NCI-H69 (cell line): ENCODE data around the gene ZSWIM4.

Experiments used
- DNase-seq: peaks from one replicate; lab custom pipeline; 2025; lab: John Stamatoyannopoulos, UW

The ZSWIM4 gene

DNA sequence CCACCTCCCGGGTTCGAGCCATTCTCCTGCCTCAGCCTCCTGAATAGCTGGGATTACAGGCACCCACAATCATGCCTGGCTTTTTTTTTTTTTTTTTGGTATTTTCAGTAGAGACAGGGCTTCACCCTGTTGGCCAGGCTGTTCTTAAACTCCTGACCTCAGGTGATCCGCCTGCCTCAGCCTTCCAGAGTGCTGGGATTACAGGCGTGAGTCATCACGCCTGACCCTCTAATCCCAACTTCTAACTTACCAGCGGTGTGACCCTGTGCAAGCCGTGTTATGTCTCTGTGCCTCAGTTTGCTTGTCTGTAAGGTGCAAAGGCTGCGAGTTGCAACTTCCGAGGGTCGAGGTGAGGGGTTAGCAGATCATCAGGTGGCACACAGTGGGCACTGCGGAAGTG lies 17.3 kb downstream of the ZSWIM4 start:
- no peak for DNase-seq

DNA sequence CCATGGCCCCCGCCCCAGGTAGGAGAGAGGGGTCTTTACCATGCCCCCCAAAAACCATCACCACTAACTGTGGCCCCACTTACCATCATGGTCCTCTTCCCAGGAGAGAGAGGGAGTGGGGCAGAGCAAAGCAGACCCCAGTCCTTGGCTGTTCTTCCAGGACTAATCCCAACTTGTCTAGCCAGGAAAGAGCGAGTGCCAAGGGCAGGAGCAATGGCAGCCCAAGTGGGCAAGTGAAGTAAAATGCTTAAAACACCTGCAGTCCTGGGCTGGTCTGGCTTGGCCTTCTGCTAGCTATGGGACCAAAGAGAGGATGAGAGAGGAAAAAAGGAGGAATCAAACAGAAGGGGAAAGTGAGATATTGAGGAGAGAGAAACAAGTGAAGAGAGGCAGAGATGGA lies 17.9 kb downstream of the ZSWIM4 start:
- DNase-seq, result no peak

DNA sequence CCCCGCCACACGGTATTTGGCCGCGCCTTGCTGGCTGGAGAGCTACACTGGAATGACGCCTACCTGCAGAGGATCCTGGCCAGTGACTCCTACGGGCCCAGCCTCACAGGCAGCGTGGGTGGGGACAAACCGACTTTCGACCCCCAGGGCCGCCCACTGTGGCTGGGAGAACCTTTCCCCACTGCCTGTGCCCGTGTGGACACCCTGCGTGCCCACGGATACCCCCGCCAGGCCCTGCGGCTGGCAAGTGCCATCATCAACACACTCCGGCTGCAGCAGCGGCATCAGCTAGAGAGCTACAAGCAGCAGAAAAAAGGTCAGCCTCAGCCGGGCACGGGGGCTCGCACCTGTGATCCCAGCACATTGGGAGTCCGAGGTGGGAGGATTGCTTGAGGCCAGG lies 19.3 kb downstream of the ZSWIM4 start:
- DNase-seq, result no peak

- peak; percentile 95 for DNase-seq
These were observed 21.9 kb downstream of the ZSWIM4 start for GRCh38 chr19:13817018-13817614.

DNA sequence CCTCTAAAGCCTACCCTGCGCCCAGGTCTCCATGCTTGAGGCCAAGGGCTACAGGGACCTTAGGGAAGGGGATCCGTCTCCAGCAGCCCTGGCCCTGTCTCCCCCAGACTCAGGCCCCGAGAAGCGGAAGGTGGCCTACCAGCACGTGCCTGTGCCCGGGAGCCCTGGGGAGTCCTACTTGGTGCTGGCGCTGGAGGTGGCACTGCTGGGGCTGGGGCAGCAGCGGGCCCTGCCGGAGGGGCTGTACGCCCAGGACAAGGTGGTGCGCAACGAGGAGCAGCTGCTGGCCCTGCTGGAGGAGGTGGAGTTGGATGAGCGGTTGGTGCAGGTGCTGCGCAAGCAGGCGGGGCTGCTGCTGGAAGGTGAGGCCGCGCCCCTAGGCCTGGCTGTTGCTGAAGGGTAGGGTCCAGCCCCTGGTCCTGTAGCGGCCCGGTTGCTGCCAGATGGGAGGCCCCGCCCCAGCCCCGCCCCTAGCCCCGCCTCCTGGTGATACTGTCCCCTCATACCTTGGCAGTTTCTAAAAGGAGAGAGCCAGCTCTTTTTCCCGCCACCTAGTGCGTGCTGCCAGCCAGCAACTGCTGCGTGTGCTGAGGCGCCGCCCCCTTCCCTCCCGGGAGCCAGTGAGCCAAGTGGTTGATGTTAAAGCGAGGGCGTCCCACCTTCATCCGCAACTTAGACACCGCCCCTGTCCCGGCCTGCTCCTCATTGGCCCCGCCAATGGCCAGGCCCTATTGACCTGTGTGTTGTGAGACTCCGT lies 22.6 kb downstream of the ZSWIM4 start:
- DNase-seq, result peak; percentile 99

GRCh38 chr19:13819238-13819637 lies 24.0 kb downstream of the ZSWIM4 start:
- no peak for DNase-seq

GRCh38 chr19:13821292-13821691 lies 26.0 kb downstream of the ZSWIM4 start:
- no peak for DNase-seq

- no peak for DNase-seq
These were observed 28.0 kb downstream of the ZSWIM4 start for GRCh38 chr19:13823256-13823655.

DNA sequence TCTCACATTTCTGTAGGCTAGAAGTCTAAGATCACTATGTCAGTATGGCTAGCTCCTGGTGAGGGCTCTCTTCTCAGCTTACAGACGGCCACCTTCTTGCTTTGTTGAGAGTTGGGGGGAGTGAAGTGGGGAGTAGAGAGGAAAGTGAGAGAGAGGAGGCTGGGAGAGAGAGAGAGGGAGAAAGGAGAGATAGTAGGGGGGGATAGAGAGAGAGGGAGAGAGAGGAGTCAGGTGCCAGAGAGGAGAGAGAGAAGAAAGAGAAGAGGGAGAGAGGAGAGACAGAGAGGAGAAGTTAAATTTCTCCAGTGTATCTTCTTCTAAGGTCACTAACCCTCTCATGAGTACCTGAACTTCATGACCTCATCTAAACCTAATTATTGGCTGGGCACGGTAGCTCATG lies 28.7 kb downstream of the ZSWIM4 start:
- no peak for DNase-seq

DNA sequence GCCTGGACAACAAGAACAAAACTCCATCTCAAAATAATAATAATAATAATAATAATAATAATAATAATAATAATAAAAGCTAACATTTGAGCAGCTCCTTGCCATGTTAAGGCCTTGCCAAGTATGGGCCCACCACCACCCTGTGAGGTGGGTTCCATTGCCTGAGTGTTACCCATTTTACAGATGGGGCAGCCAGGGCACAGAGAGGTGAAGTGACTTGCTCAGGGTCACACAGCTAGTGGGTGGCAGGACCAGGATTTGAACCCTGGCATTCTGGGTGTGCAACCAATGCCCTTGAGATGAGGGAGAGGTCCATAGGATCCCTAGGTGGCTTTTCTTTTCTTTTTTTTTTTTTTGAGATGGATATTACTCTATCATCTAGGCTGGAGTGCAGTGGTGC lies 29.5 kb downstream of the ZSWIM4 start:
- DNase-seq, result no peak

- peak; percentile 46 for DNase-seq
These were observed 30.5 kb downstream of the ZSWIM4 start for GRCh38 chr19:13825489-13826441.

- no peak for DNase-seq
These were observed 31.5 kb downstream of the ZSWIM4 start for GRCh38 chr19:13826652-13827235.

DNA sequence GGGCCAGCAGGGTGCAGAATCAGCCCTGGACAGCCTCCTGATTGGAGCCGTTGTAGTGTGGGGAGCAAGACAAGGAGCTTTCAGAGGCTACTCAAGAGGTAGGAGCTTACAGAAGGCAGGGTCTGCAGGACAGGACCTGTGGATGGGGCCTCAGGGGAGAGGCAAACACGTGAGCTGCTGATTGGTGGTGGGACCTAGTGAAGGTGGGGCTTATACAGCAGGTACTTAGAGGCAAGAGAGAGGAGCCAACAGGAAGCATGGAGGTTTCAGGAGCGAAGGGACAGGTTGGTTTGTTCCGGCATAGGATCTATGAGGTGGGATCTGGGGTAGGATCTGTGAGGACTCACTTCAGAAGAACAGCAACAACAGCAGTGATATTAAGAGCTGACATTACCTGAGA lies 32.4 kb downstream of the ZSWIM4 start:
- DNase-seq, result peak; percentile 37

DNA sequence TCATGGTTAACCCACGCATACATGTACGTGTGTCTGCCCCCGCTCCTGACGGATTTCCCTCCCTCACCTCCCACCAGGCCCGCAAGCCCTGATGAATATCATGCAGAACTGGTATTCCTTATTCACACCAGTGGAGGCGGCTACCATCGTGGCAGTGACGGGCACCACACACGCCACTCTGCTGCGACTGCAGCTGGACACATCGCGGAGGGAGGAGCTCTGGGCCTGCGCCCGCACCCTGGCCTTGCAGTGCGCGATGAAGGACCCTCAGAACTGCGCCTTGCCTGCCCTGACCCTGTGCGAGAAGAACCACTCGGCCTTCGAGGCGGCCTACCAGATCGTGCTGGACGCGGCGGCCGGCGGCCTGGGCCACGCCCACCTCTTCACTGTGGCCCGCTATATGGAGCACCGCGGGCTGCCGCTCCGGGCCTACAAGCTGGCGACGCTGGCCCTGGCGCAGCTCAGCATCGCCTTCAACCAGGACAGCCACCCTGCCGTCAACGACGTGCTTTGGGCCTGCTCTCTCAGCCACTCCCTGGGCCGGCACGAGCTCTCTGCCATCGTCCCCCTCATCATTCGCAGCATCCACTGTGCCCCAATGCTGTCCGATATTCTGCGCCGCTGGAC lies 35.0 kb downstream of the ZSWIM4 start:
- DNase-seq, result no peak

GRCh38 chr19:13830741-13831536 lies 35.7 kb downstream of the ZSWIM4 start:
- no peak for DNase-seq

DNA sequence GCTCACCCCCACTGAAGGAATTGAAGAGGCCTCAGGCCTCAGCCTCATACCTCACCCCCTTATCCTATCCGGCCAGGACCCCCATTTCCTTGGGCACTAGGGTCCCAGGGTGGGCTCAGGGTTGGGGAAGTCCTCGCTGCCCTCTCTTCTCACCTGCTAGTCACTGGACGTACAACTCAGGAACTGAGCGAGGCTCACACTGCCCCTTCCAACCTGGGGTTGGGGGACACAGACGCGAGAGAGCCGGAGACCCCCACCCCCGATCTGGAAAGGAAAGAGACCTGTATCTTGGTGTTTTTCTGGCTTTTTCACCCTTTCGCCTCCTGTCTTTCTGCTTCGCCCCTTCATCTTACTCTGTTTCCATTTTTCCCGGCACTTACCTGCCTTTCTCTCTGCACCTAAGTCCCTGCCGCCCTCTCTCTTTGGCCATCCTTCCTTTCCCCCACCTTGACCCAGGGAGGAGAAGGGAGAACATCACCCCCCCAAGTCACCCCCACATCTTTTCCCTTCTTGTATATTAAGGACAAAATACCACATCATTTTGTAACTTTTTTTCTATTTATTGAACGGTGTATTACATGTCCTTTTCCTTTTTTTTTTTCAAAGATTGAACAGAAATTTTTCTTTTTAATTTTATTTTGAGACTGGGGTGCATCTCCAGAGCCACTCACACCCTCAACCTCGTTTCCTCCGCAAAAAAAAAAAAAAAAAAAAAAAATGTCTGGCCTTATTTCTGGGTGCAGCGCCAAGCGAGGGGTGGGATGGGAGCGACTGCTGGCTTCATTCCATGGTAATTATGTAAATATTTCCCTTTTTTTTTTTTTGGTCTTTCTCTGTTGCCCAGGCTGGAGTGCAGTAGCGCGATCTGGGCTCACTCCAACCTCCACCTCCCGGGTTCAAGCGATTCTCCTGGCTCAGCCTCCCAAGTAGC lies 36.6 kb downstream of the ZSWIM4 start:
- DNase-seq, result no peak

GRCh38 chr19:13833330-13834243 lies 38.3 kb downstream of the ZSWIM4 start:
- DNase-seq, result peak; percentile 95

- DNase-seq, result no peak
These were observed 39.2 kb downstream of the ZSWIM4 start for GRCh38 chr19:13834244-13835069.
